GM23248 (cell line): ENCODE results near the gene L3MBTL4.

ENCODE experiments used
- EZH2 ChIP-seq: fragments of 200-600 bp; sonication (generic); IDR thresholded peaks from 2 replicates; pipeline ENCODE4 v1.6.1; 2018; ENCODE audit warnings: antibody characterized with exemption, mild to moderate bottlenecking; ENCODE audit not compliant: insufficient read depth, poor library complexity, severe bottlenecking
- EZH2phosphoT487 ChIP-seq: fragments of 200-600 bp; sonication (generic); IDR thresholded peaks from 2 replicates; pipeline ENCODE4 v1.6.1; 2018; ENCODE audit warnings: antibody characterized with exemption, moderate library complexity, mild to moderate bottlenecking, low read depth; ENCODE audit not compliant: insufficient read depth

DNA sequence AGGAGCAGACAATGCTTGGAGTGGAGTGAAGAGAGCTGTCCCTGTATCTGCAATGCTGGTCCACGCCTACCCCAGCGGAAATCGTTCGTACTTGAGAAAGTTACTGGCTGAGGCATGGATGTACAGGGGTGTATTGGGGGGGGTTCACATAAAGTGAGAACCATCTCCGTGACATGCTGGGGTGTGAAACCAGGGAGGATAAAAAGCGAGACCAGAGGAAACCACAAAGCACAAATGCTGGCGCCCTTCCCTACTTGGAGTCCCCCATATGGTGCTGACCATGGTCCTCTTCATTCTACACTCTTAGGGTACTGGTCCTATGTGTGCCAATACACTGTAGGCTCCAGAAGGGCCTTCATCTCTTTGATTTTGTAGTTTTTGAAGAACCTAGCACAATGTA, 244.1 kb downstream of the L3MBTL4 start:
- TF ChIP-seq EZH2 (no peak), EZH2phosphoT487 (no peak)
